HG03039 (cell line): ENCODE data around the gene RGL1.

Experiments
- ATAC-seq: cut with Tn5 transposase; IDR thresholded peaks from one replicate; pipeline ENCODE4 v1.9.1; 2021; ENCODE audit warnings: mild to moderate bottlenecking, moderate library complexity; ENCODE audit not compliant: unreplicated experiment

Gene RGL1

GRCh38 chr1:183884526-183884925 is 79.6 kb downstream of the RGL1 start:
- ATAC-seq: no peak

GRCh38 chr1:183885142-183885735 is 80.3 kb downstream of the RGL1 start:
- no peak for ATAC-seq

- no peak for ATAC-seq
Observed at GRCh38 chr1:183886083-183886828, 81.3 kb downstream of the RGL1 start.

GRCh38 chr1:183886853-183887252 is 81.9 kb downstream of the RGL1 start:
- no peak for ATAC-seq

- no peak for ATAC-seq
Observed at GRCh38 chr1:183887826-183888819, 83.2 kb downstream of the RGL1 start.

- no peak for ATAC-seq
Observed at GRCh38 chr1:183889095-183889494, 84.2 kb downstream of the RGL1 start.

GRCh38 chr1:183891158-183891856 is 86.4 kb downstream of the RGL1 start:
- ATAC-seq: peak; percentile 78

- ATAC-seq: no peak
Observed at GRCh38 chr1:183892351-183892793, 87.5 kb downstream of the RGL1 start.

GRCh38 chr1:183893561-183894289 is 88.8 kb downstream of the RGL1 start:
- ATAC-seq: no peak

- ATAC-seq: no peak
Observed at GRCh38 chr1:183894290-183894565, 89.3 kb downstream of the RGL1 start.

- ATAC-seq: no peak
Observed at GRCh38 chr1:183896466-183897048, 91.6 kb downstream of the RGL1 start.

- ATAC-seq: peak; percentile 10
Observed at GRCh38 chr1:183898001-183898396, 93.1 kb downstream of the RGL1 start.

- no peak for ATAC-seq
Observed at GRCh38 chr1:183898610-183899009, 93.7 kb downstream of the RGL1 start.

GRCh38 chr1:183901748-183902330 is 96.9 kb downstream of the RGL1 start:
- no peak for ATAC-seq

- no peak for ATAC-seq
Observed at GRCh38 chr1:183903101-183903500, 98.2 kb downstream of the RGL1 start.

GRCh38 chr1:183905508-183906113 is 100.7 kb downstream of the RGL1 start:
- ATAC-seq: no peak

- no peak for ATAC-seq
Observed at GRCh38 chr1:183907070-183907469, 102.2 kb downstream of the RGL1 start.

GRCh38 chr1:183908079-183908478 is 103.2 kb downstream of the RGL1 start:
- ATAC-seq: no peak

- no peak for ATAC-seq
Observed at GRCh38 chr1:183909672-183910071, 104.8 kb downstream of the RGL1 start.
